IMR-90 (cell line): ENCODE results near the gene CCT7. TPM values are rescaled to one million over a fixed set of nuclear protein-coding genes. Genes with fewer than 3 reads are reported as not detected.

Source experiments
- ATAC-seq: fragments of 200-7000 bp; cut with Tn5 transposase; 2 replicates; pipeline ENCODE4 v1.9.1; 2020; ENCODE audit warnings: low read depth, mild to moderate bottlenecking, moderate library complexity
- BruUV-seq: library from RNA; stranded (reverse); fragments of 400-500 nt; replicated peaks from 2 replicates; lab custom pipeline; 2021; lab: Mats Ljungman, UMichigan
- CTCF ChIA-PET: fragments of 300-600 bp; formaldehyde crosslinking; extraction: SDS; loops from one replicate; lab custom pipeline; 2021; ENCODE audit warnings: antibody characterized with exemption; lab: Yijun Ruan, JAX
- POLR2A ChIA-PET: fragments of 300-600 bp; sonication (Branson Sonifier 250); formaldehyde crosslinking; loops from one replicate; lab custom pipeline; 2022; ENCODE audit warnings: antibody characterized with exemption; ENCODE audit not compliant: unreplicated experiment; lab: Charles Lee
- DNase-seq: peaks from one replicate; pipeline ENCODE4 v3.0.0; 2013
- H2AFZ ChIP-seq: replicated peaks from 2 replicates; pipeline ENCODE3; 2013; ENCODE audit warnings: low read length, mild to moderate bottlenecking; ENCODE audit not compliant: poor library complexity
- H2AK5ac ChIP-seq: 2 replicates; pipeline ENCODE4 v1.6.1; 2013; ENCODE audit warnings: low read depth, low read length, inconsistent platforms
- H2AK9ac ChIP-seq: replicated peaks from 2 replicates; pipeline ENCODE3; 2013; ENCODE audit warnings: mild to moderate bottlenecking, low read depth, low read length, moderate library complexity; ENCODE audit not compliant: poor library complexity
- H2BK120ac ChIP-seq: 2 replicates; pipeline ENCODE4 v1.6.1; 2013; ENCODE audit warnings: low read depth, low read length, inconsistent platforms
- H2BK15ac ChIP-seq: 3 replicates; pipeline ENCODE4 v1.6.1; 2013; ENCODE audit warnings: low read depth, low read length, inconsistent platforms
- H2BK20ac ChIP-seq: 2 replicates; pipeline ENCODE4 v1.6.1; 2013; ENCODE audit warnings: low read depth, mild to moderate bottlenecking, inconsistent platforms, low read length, moderate library complexity
- H2BK5ac ChIP-seq: 2 replicates; pipeline ENCODE4 v1.6.1; 2013; ENCODE audit warnings: mild to moderate bottlenecking, low read depth, low read length, inconsistent platforms; ENCODE audit not compliant: poor library complexity, severe bottlenecking
- H3K14ac ChIP-seq: replicated peaks from 2 replicates; pipeline ENCODE4 v1.6.1; 2013; ENCODE audit warnings: low read depth, low read length, inconsistent platforms
- H3K18ac ChIP-seq: 2 replicates; pipeline ENCODE4 v1.6.1; 2013; ENCODE audit warnings: low read depth, low read length, control low read depth
- H3K23ac ChIP-seq: 2 replicates; pipeline ENCODE4 v1.6.1; 2013; ENCODE audit warnings: low read depth, low read length, inconsistent platforms
- H3K27ac ChIP-seq: 2 replicates; pipeline ENCODE4 v1.5.1; 2013; ENCODE audit warnings: mild to moderate bottlenecking, control low read depth, low read length; ENCODE audit not compliant: insufficient read depth
- H3K27me3 ChIP-seq: 2 replicates; pipeline ENCODE4 v1.6.1; 2013; ENCODE audit warnings: low read length; ENCODE audit not compliant: control insufficient read depth, insufficient read depth
- H3K36me3 ChIP-seq: 2 replicates; pipeline ENCODE4 v1.6.1; 2013; ENCODE audit warnings: low read length, mixed read lengths; ENCODE audit not compliant: control insufficient read depth, insufficient read depth
- H3K4ac ChIP-seq: 2 replicates; pipeline ENCODE4 v1.6.1; 2013; ENCODE audit warnings: low read depth, low read length, inconsistent platforms
- H3K4me1 ChIP-seq: 2 replicates; pipeline ENCODE4 v1.6.1; 2013; ENCODE audit warnings: low read length, mixed read lengths; ENCODE audit not compliant: control insufficient read depth, insufficient read depth
- H3K4me2 ChIP-seq: 2 replicates; pipeline ENCODE4 v1.6.1; 2013; ENCODE audit warnings: low read depth, mild to moderate bottlenecking, control low read depth, low read length, moderate library complexity
- H3K4me3 ChIP-seq: 2 replicates; pipeline ENCODE4 v1.5.1; 2013; ENCODE audit warnings: low read depth, mild to moderate bottlenecking, control low read depth, low read length, moderate library complexity; ENCODE audit not compliant: insufficient read depth
- H3K56ac ChIP-seq: 2 replicates; pipeline ENCODE4 v1.6.1; 2013; ENCODE audit warnings: low read length, inconsistent platforms; ENCODE audit not compliant: insufficient read depth; ENCODE audit errors: extremely low read depth
- H3K79me1 ChIP-seq, 2 experiments: 2 replicates each; pipeline ENCODE4 v1.6.1; 2013; ENCODE audit warnings: low read length in 2 of 2, inconsistent platforms in 1 of 2, low read depth in 1 of 2
- H3K9ac ChIP-seq: 2 replicates; pipeline ENCODE4 v1.6.1; 2013; ENCODE audit warnings: low read depth, low read length, control low read depth
- H3K9me1 ChIP-seq: 2 replicates; pipeline ENCODE4 v1.6.1; 2013; ENCODE audit warnings: low read length, inconsistent platforms; ENCODE audit not compliant: insufficient read depth
- H3K9me3 ChIP-seq: 2 replicates; pipeline ENCODE4 v1.6.1; 2013; ENCODE audit warnings: low read length; ENCODE audit not compliant: control insufficient read depth, insufficient read depth
- H4K20me1 ChIP-seq: 2 replicates; pipeline ENCODE4 v1.6.1; 2013; ENCODE audit warnings: low read length, inconsistent platforms; ENCODE audit not compliant: insufficient read depth
- H4K5ac ChIP-seq: 2 replicates; pipeline ENCODE4 v1.6.1; 2013; ENCODE audit warnings: mild to moderate bottlenecking, low read depth, low read length, control low read depth
- H4K8ac ChIP-seq, 2 experiments: 2 replicates each; pipeline ENCODE4 v1.6.1; 2013; ENCODE audit warnings: low read depth in 2 of 2, low read length in 2 of 2, control low read depth in 1 of 2, inconsistent platforms in 1 of 2
- H4K91ac ChIP-seq: 2 replicates; pipeline ENCODE4 v1.6.1; 2013; ENCODE audit warnings: low read depth, low read length, inconsistent platforms; ENCODE audit not compliant: insufficient read depth
- CEBPB ChIP-seq: IDR thresholded peaks from 2 replicates; pipeline ENCODE4 v1.6.1; 2012; ENCODE audit warnings: low read depth, low read length, improper control_type of control experiment
- CHD1 ChIP-seq: IDR thresholded peaks from 2 replicates; pipeline ENCODE4 v1.6.1; 2012; ENCODE audit warnings: low read depth, low read length, improper control_type of control experiment
- FOS ChIP-seq: fragments of 150-350 bp; IDR thresholded peaks from 2 replicates; pipeline ENCODE4 v1.6.1; 2016; ENCODE audit warnings: low read depth, low read length
- MAFK ChIP-seq: IDR thresholded peaks from 2 replicates; pipeline ENCODE4 v1.6.1; 2012; ENCODE audit warnings: low read depth, low read length, improper control_type of control experiment
- MAZ ChIP-seq: IDR thresholded peaks from 2 replicates; pipeline ENCODE4 v1.6.1; 2012; ENCODE audit warnings: low read depth, mild to moderate bottlenecking, low read length, improper control_type of control experiment, moderate library complexity, borderline replicate concordance
- MXI1 ChIP-seq: IDR thresholded peaks from 2 replicates; pipeline ENCODE4 v1.6.1; 2012; ENCODE audit warnings: low read depth, mild to moderate bottlenecking, low read length, moderate library complexity, borderline replicate concordance
- NFE2L2 ChIP-seq: fragments of 150-350 bp; IDR thresholded peaks from 2 replicates; pipeline ENCODE4 v1.6.1; 2016; ENCODE audit warnings: low read depth, mild to moderate bottlenecking, low read length
- POLR2A ChIP-seq: IDR thresholded peaks from 2 replicates; pipeline ENCODE4 v1.6.1; 2012; ENCODE audit warnings: mild to moderate bottlenecking, low read depth, low read length
- RAD21 ChIP-seq: IDR thresholded peaks from 2 replicates; pipeline ENCODE4 v1.6.1; 2012; ENCODE audit warnings: low read length, improper control_type of control experiment
- RFX5 ChIP-seq: IDR thresholded peaks from 2 replicates; pipeline ENCODE4 v1.8.0; 2012; ENCODE audit warnings: low read depth, mild to moderate bottlenecking, low read length, moderate library complexity
- WGBS, 2 experiments: methylation state at CpG; one replicate each; pipeline versions ENCODE4 v1.1.5 to v1.1.7; 2013; ENCODE audit warnings: missing lambda C conversion rate in 2 of 2; ENCODE audit not compliant: insufficient read length in 1 of 2; ENCODE audit errors: extremely low coverage in 2 of 2; 5-methylcytosine and 5-hydroxymethylcytosine counted together
- dilution Hi-C: fragments of 300-500 bp; cut with HindIII; formaldehyde crosslinking; loops from one replicate; pipeline ENCODE4 v1.14.3; 2018; ENCODE audit warnings: low sequenced_read_pairs; ENCODE audit not compliant: unreplicated experiment
- in situ Hi-C: fragments of 300-500 bp; cut with MboI; formaldehyde crosslinking; loops from 3 replicates; pipeline ENCODE4 v1.14.3; 2019; ENCODE audit warnings: low sequenced_read_pairs, inconsistent platforms, mixed read lengths
- intact Hi-C: fragments of 100-400 bp; cut with micrococcal nuclease; formaldehyde crosslinking; loops from 2 replicates; pipeline ENCODE4 v1.10.0; 2022
- polyA plus RNA-seq, 3 experiments: library from polyadenylated mRNA; depleted of rRNA; stranded (reverse); fragments of >200 nt; gene quantifications; 2 replicates each; pipeline ENCODE4 v1.2.3, GENCODE V29; 2012; ENCODE audit warnings: low replicate concordance in 1 of 3
- total RNA-seq: library from RNA; depleted of rRNA; stranded (reverse); fragments of >200 nt; gene quantifications from 2 replicates; pipeline ENCODE4 v1.2.3, GENCODE V29; 2012
- TF ChIP-seq, protein P1 (sequence below): fragments of 150-350 bp; IDR thresholded peaks from 2 replicates; pipeline ENCODE4 v1.6.1; 2017; ENCODE audit warnings: mild to moderate bottlenecking, antibody characterized with exemption, low read length, low read depth

CCT7 gene
- total and polyA plus RNA-seq, 2 of the 4 experiments (the other 2 are of a cell fraction) = 321 to 575 TPM

- no CpG with 5 or more reads among the region's 2 CpGs for WGBS, 2 experiments
These were observed 19.3 kb downstream of the CCT7 start for GRCh38 chr2:73253400-73253799.

More at GRCh38 chr2:73253400-73253799, 19.3 kb downstream of the CCT7 start:
- Histone ChIP-seq H2AK5ac (no peak overlapping the region), H3K4ac (no peak overlapping the region), H3K14ac (no peak overlapping the region), H3K9ac (no peak overlapping the region), H4K5ac (no peak overlapping the region), H4K91ac (no peak overlapping the region), H3K18ac (no peak overlapping the region), H4K8ac (no peak overlapping the region), H2BK5ac (no peak overlapping the region), H2BK15ac (no peak overlapping the region), H3K4me2 (no peak overlapping the region), H3K79me1 (peaks cover 5 to 10% of the 10 kb centered on the region in 2 experiments; a peak in 2 of 4 replicates), H2BK120ac (no peak overlapping the region), H3K9me3 (no peaks in the 10 kb centered on the region), H3K4me1 (peaks cover 2% of the 10 kb centered on the region; the same call in 1 of the 2 replicates), H3K27ac (no peak overlapping the region), H3K9me1 (peaks cover 12% of the 10 kb centered on the region; the same call in 1 of the 2 replicates), H2BK20ac (no peak overlapping the region), H2AFZ (no peak overlapping the region), H4K20me1 (peaks cover 11% of the 10 kb centered on the region), H2AK9ac (no peak overlapping the region), H3K27me3 (no peaks in the 10 kb centered on the region), H3K36me3 (peaks cover 53% of the 10 kb centered on the region), H3K4me3 (no peak overlapping the region), H3K56ac (no peak overlapping the region), H3K23ac (no peak overlapping the region)
- BruUV-seq = no TSS peak
- dilution Hi-C loops (no loop called here), intact Hi-C loops (no loop called here), in situ Hi-C loops (no loop called here)
- DNase-seq (no peak), ATAC-seq (no peak)
- POLR2A ChIA-PET = no interaction called here
- CTCF ChIA-PET = no interaction called here
- TF ChIP-seq RAD21 (no peak), NFE2L2 (no peak), MAZ (no peak), RFX5 (no peak), CHD1 (no peak), MAFK (no peak), CEBPB (no peak), MXI1 (no peak), FOS (no peak), POLR2A (no peak)
- TF ChIP-seq, protein P1, sequence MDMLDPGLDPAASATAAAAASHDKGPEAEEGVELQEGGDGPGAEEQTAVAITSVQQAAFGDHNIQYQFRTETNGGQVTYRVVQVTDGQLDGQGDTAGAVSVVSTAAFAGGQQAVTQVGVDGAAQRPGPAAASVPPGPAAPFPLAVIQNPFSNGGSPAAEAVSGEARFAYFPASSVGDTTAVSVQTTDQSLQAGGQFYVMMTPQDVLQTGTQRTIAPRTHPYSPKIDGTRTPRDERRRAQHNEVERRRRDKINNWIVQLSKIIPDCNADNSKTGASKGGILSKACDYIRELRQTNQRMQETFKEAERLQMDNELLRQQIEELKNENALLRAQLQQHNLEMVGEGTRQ = no peak
